ENCODE data around the gene DPP4.

- no peak for TF ChIP-seq CTCF (IDR thresholded peaks at IDR 0.05)
- no peak for TF ChIP-seq POLR2A (IDR thresholded peaks at IDR 0.05)
Observed at GRCh38 chr2:162037886-162038285, 36.1 kb downstream of the DPP4 start.
